Erythroblast (primary cell): ENCODE measurements around the gene ARHGEF4.

Experiments used
- GATA1 ChIP-seq: IDR thresholded peaks from 2 replicates; pipeline ENCODE4 v1.6.1; 2011; ENCODE audit warnings: low read depth, mild to moderate bottlenecking, control low read depth, low read length, moderate library complexity
- POLR2A ChIP-seq: IDR thresholded peaks from 2 replicates; pipeline ENCODE4 v1.6.1; 2011; ENCODE audit warnings: mild to moderate bottlenecking, low read length

DNA sequence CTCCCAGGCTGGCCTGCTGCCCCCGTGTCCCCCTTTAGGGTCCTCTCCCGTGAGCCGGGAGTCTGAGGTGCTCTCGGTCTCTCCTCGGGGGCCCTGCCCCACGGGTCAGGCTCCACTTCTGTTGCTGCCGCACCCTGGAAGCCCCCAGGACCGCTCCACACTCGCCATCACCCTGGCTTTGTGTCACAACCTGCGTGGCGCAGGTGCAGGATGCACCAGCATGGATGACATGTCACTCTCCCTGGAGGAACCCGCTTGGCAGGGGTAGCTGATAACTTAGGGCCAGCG lies 10.8 kb upstream of the ARHGEF4 start:
- TF ChIP-seq POLR2A: no peak
- no peak for TF ChIP-seq GATA1
